A549 treated with AZD9567 at 1 μM for 4 hours (cell line): ENCODE measurements around the gene YBX2. TPM values are rescaled to one million over a fixed set of nuclear protein-coding genes. Genes with fewer than 3 reads are reported as not detected.

Experiments
- total RNA-seq: library from RNA; stranded (reverse); fragments of 200-300 nt; extraction: Qiagen RNA extraction; gene quantifications from 5 replicates; pipeline ENCODE4 v1.2.3, GENCODE V29; 2022; ENCODE audit not compliant: insufficient read depth

The YBX2 gene
- total RNA-seq, 1 experiment from 2014 or later = 0.68 TPM

Other genes with a start within 250 kb of the YBX2 start
- gene CLEC10A, start 214.4 kb downstream of the YBX2 start, total RNA-seq = not detected in 5 replicates
- 1.5 TPM in 1 of 5 replicates, not detected in the others for gene ASGR2, start 179.8 kb downstream of the YBX2 start, total RNA-seq
- 0.70 to 1.2 TPM (median 0.90 TPM) in 4 of 5 replicates, not detected in the other for gene ASGR1, start 115.3 kb downstream of the YBX2 start, total RNA-seq
- gene DLG4, start 74.8 kb downstream of the YBX2 start, total RNA-seq = 5.9 to 6.9 TPM (median 6.2 TPM) in 5 replicates
- gene ACADVL, start 74.7 kb downstream of the YBX2 start, total RNA-seq = 264 to 485 TPM (median 439 TPM) in 5 replicates
- gene DVL2, start 60.1 kb downstream of the YBX2 start, total RNA-seq = 29.2 to 43.3 TPM (median 42.3 TPM) in 5 replicates
- 67.2 to 91.5 TPM (median 83.0 TPM) in 5 replicates for gene PHF23, start 55.2 kb downstream of the YBX2 start, total RNA-seq
- gene GABARAP, start 52.2 kb downstream of the YBX2 start, total RNA-seq = 638 to 734 TPM (median 663 TPM) in 5 replicates
- gene CTDNEP1, start 42.9 kb downstream of the YBX2 start, total RNA-seq = 202 to 277 TPM (median 222 TPM) in 5 replicates
- 115 to 144 TPM (median 128 TPM) in 5 replicates for gene ELP5, start 42.4 kb downstream of the YBX2 start, total RNA-seq
- 1.4 to 1.8 TPM (median 1.6 TPM) in 4 of 5 replicates, not detected in the other for gene CLDN7, start 32.2 kb downstream of the YBX2 start, total RNA-seq
- 0.28 to 0.45 TPM (median 0.37 TPM) in 4 of 5 replicates, not detected in the other for gene SLC2A4, start 12.9 kb downstream of the YBX2 start, total RNA-seq
- 1,570 to 1,809 TPM (median 1,672 TPM) in 5 replicates for gene EIF5A, start 13.0 kb upstream of the YBX2 start, total RNA-seq
- 91.5 to 113 TPM (median 108 TPM) in 5 replicates for gene GPS2, start 20.7 kb upstream of the YBX2 start, total RNA-seq
- gene NEURL4, start 34.7 kb upstream of the YBX2 start, total RNA-seq = 30.5 to 37.6 TPM (median 36.4 TPM) in 5 replicates
- gene ACAP1, start 41.9 kb upstream of the YBX2 start, total RNA-seq = 2.1 to 5.5 TPM (median 3.9 TPM) in 4 of 5 replicates, not detected in the other
- gene KCTD11, start 57.5 kb upstream of the YBX2 start, total RNA-seq = 10.3 to 15.0 TPM (median 13.0 TPM) in 5 replicates
- gene TMEM95, start 60.5 kb upstream of the YBX2 start, total RNA-seq = not detected in 5 replicates
- 1.4 to 1.7 TPM (median 1.6 TPM) in 5 replicates for gene TNK1, start 86.5 kb upstream of the YBX2 start, total RNA-seq
- 36.1 to 44.4 TPM (median 40.5 TPM) in 5 replicates for gene PLSCR3, start 99.9 kb upstream of the YBX2 start, total RNA-seq
- 181 to 231 TPM (median 208 TPM) in 5 replicates for gene TMEM256, start 109.5 kb upstream of the YBX2 start, total RNA-seq
- gene NLGN2, start 113.2 kb upstream of the YBX2 start, total RNA-seq = 12.4 to 20.9 TPM (median 18.3 TPM) in 5 replicates
- 0.08 TPM in 2 of 5 replicates, not detected in the others for gene SPEM1, start 125.7 kb upstream of the YBX2 start, total RNA-seq
- 0.05 to 0.07 TPM (median 0.05 TPM) in 3 of 5 replicates, not detected in the others for gene SPEM2, start 131.0 kb upstream of the YBX2 start, total RNA-seq
- gene SPEM3, start 134.2 kb upstream of the YBX2 start, total RNA-seq = 0.02 to 0.06 TPM (median 0.02 TPM) in 3 of 5 replicates, not detected in the others
- 7.5 to 12.0 TPM (median 11.6 TPM) in 5 replicates for gene TMEM102, start 140.8 kb upstream of the YBX2 start, total RNA-seq
- gene FGF11, start 144.9 kb upstream of the YBX2 start, total RNA-seq = 0.67 to 1.3 TPM (median 0.74 TPM) in 4 of 5 replicates, not detected in the other
- gene CHRNB1, start 150.4 kb upstream of the YBX2 start, total RNA-seq = 5.7 to 17.4 TPM (median 8.1 TPM) in 5 replicates
- 17.6 to 21.8 TPM (median 20.5 TPM) in 5 replicates for gene ZBTB4, start 185.0 kb upstream of the YBX2 start, total RNA-seq
- not detected in 5 replicates for gene SLC35G6, start 186.8 kb upstream of the YBX2 start, total RNA-seq
- gene POLR2A, start 189.7 kb upstream of the YBX2 start, total RNA-seq = 74.1 to 103 TPM (median 95.9 TPM) in 5 replicates